ENCODE data around the gene HERC5. TPM values are rescaled to one million over a fixed set of nuclear protein-coding genes. Genes with fewer than 3 reads are reported as not detected.

Gene HERC5
- total RNA-seq, 2 donors from 2014 or later: 0.79 to 1.4 TPM

DNA sequence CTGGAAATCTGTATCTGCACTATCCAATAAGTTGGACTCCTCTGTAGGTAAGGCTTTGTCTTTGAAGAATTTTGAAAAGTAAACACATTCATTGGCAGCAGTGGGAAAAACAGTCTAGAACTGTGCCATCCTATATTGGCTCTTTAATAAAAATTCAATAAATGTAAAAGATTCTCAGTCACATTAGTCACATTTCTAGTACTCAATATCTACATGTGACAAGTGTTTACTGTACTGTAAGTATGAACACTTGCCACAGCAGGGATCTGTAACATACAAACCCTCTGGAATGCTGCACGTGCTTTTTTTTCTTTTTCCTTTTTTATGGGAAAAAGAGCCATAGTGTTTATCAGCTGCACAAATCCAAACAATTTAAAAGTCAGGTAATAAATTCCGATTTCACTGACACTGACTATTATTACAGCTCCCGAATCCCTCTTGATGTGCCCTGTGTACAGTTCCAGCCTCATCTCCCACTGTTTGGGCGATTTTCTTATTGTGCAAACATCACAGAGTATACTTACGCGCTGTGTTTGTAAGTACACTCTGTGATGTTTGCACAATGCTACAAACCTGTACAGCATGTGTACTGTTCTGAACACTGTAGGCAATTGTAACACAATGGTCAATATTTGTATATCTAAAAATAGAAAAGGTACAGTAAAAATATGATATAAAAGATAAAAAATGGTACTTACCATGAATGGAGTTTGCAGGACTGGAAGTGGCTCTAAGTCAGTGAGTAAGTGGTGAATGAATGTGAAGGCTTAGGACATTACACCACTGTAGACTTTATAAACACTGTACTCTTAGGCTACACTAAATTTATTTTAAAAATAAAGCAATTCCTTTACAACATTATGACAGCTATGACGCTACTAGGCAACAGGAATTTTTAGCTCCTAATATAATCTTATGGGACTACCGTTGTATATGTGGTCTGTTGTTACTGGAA is 57.9 kb downstream of the HERC5 start:
- intact Hi-C loops (cut with DNase I): loop anchor here (1.0 to 5.0 kb wide), 4 partner anchors 58 to 478 kb away; partner anchors contain the start of gene HERC5
- H3K4me1 ChIP-seq: no peaks in the 10 kb centered on the region
- TF ChIP-seq, protein P1, sequence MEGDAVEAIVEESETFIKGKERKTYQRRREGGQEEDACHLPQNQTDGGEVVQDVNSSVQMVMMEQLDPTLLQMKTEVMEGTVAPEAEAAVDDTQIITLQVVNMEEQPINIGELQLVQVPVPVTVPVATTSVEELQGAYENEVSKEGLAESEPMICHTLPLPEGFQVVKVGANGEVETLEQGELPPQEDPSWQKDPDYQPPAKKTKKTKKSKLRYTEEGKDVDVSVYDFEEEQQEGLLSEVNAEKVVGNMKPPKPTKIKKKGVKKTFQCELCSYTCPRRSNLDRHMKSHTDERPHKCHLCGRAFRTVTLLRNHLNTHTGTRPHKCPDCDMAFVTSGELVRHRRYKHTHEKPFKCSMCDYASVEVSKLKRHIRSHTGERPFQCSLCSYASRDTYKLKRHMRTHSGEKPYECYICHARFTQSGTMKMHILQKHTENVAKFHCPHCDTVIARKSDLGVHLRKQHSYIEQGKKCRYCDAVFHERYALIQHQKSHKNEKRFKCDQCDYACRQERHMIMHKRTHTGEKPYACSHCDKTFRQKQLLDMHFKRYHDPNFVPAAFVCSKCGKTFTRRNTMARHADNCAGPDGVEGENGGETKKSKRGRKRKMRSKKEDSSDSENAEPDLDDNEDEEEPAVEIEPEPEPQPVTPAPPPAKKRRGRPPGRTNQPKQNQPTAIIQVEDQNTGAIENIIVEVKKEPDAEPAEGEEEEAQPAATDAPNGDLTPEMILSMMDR (IDR thresholded peaks at IDR 0.05): no peak
- H3K9me3 ChIP-seq: no peaks in the 10 kb centered on the region
- no peaks in the 10 kb centered on the region for H3K27me3 ChIP-seq
- H3K27ac ChIP-seq: no peak overlapping the region
- H3K36me3 ChIP-seq: no peaks in the 10 kb centered on the region
- DNase-seq: no peak
- no peak overlapping the region for H3K4me3 ChIP-seq
- no peak overlapping the region for H3K9ac ChIP-seq (ENCODE audit: low read depth in 2 of 2, low read length in 2 of 2)

DNA sequence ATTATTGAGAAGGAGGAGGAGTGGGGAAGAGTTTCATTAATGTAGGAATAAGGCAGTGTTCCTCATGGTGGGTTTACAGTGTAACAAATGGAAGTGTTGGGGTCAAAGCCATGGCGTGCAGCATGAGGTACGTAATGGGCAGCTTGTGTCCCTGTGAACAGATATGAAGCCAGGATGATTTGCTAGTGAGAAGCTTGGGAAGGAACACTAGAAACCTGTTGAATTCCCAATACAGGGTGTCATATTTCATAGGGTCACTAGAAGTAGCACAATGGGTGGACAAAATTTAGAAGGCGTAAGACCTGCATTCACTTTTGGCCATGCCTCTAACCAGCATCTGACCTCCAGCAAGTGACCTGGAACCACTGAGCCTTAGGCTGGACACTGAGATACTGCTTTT is 59.8 kb downstream of the HERC5 start:
- Histone ChIP-seq H3K4me1 (no peaks in the 10 kb centered on the region), H3K4me3 (no peak overlapping the region), H3K27me3 (no peaks in the 10 kb centered on the region), H3K36me3 (no peaks in the 10 kb centered on the region), H3K9ac (ENCODE audit: low read depth in 2 of 2, low read length in 2 of 2) (no peak overlapping the region), H3K9me3 (no peaks in the 10 kb centered on the region), H3K27ac (no peak overlapping the region)
- TF ChIP-seq, protein P1 (IDR thresholded peaks at IDR 0.05): no peak
- no peak for DNase-seq
- intact Hi-C loops (cut with DNase I): loop anchor here (5.0 kb wide), 2 partner anchors 149 to 479 kb away; no protein-coding TSS in a partner anchor

DNA sequence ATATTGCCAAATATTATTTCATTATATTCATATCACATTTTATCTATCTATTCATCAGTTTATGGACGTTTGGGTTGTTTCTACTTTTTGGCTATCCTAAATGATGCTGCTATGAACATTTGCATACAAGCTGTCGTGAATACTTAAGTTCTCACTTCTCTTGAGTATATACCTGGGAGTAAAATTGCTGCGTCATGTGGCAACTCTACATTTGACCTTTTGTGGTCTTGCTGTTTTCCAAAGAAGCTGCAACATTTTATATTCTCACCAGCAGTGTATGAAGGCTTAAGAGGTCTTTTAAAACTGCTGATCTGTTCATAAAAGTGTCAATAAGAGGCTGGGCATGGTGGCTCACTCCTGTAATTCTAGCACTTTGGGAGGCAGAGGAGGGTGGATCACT is 60.9 kb downstream of the HERC5 start:
- intact Hi-C loops (cut with DNase I): loop anchor here (5.0 kb wide), 2 partner anchors 151 to 481 kb away; no protein-coding TSS in a partner anchor
- TF ChIP-seq, protein P1 (IDR thresholded peaks at IDR 0.05): no peak

DNA sequence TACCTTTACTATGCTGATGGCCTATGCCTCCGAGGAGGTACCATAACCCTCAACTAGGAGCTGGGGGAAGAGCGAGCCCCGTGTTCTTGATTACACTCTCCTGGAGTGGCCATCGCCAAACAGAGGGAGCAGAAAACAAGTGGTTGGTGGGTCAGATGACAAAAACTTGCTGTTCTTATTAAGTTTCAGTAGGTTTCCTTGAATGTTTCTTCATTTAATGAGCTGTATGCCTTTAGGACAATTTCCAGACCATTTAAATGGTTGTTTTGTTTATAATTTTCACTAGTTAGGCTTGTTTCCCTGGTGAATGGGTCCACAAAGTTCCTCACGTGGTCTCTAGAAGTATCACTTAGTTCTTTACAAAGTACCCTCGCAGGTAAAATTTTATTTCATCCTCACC is 62.0 kb downstream of the HERC5 start:
- no peaks in the 10 kb centered on the region for H3K9me3 ChIP-seq
- H3K27me3 ChIP-seq: no peaks in the 10 kb centered on the region
- H3K4me1 ChIP-seq: peaks cover 4% of the 10 kb centered on the region
- TF ChIP-seq, protein P1 (IDR thresholded peaks at IDR 0.05): no peak
- intact Hi-C loops (cut with DNase I): loop anchor here (5.0 kb wide), 2 partner anchors 152 to 482 kb away; no protein-coding TSS in a partner anchor
- no peak overlapping the region for H3K27ac ChIP-seq
- no peak overlapping the region for H3K9ac ChIP-seq (ENCODE audit: low read depth in 2 of 2, low read length in 2 of 2)
- H3K36me3 ChIP-seq: no peaks in the 10 kb centered on the region
- DNase-seq: no peak
- H3K4me3 ChIP-seq: no peak overlapping the region

More for the DNA sequence above, 60.9 kb downstream of the HERC5 start:
- H3K9me3 ChIP-seq: no peaks in the 10 kb centered on the region
- no peak for DNase-seq
- no peaks in the 10 kb centered on the region for H3K36me3 ChIP-seq
- no peak overlapping the region for H3K27ac ChIP-seq
- no peak overlapping the region for H3K9ac ChIP-seq (ENCODE audit: low read depth in 2 of 2, low read length in 2 of 2)
- peaks cover 4% of the 10 kb centered on the region for H3K4me1 ChIP-seq
- H3K4me3 ChIP-seq: no peak overlapping the region
- H3K27me3 ChIP-seq: no peaks in the 10 kb centered on the region

DNA sequence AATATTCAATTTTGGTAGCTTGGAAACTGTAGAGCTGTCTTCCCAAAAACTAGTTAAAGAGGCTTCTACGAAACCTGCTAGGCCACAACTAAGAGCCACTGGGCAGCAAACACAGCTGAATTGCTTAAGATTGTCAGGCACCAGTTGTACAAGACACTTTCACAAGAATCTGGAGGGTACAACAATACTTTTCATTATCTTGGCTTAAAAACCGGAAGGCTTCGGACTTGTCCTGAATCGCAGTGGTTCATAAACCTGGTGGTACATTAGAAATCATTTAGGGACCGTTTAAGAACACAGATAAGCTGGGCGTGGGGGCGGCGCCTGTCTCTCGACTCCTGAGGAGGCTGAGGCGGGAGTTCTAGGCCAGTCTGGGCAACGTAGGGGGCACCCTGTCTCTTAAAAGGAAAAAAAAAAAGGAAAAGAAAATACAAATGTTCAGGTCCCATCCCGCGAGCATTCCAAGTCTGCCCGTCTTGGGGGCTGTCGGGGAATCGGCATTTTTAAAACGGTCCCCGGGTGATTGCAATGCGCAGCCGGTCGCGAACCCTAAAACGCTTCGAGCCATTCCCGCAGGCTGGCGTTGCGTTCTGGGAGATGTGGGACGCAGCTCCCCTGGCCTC is 65.9 kb downstream of the HERC5 start:
- H3K27me3 ChIP-seq: no peaks in the 10 kb centered on the region
- TF ChIP-seq, protein P1 (IDR thresholded peaks at IDR 0.05): no peak
- intact Hi-C loops (cut with DNase I): no loop called here
- H3K4me1 ChIP-seq: peaks cover 6% of the 10 kb centered on the region
- peak overlapping the region; percentile 67 for H3K4me3 ChIP-seq
- peak overlapping the region; percentile 89 to 97 for H3K9ac ChIP-seq (ENCODE audit: low read depth in 2 of 2, low read length in 2 of 2)
- peak overlapping the region; percentile 82 for H3K27ac ChIP-seq
- DNase-seq: peak; percentile 47
- H3K36me3 ChIP-seq: no peaks in the 10 kb centered on the region
- H3K9me3 ChIP-seq: no peaks in the 10 kb centered on the region

All from colonic mucosa (tissue), 4 donors.